Measurements from ENCODE around the gene ABCA4.

- TF ChIP-seq POLR2A (IDR thresholded peaks at IDR 0.05) (no peak), CTCF (IDR thresholded peaks at IDR 0.05) (no peak), POLR2AphosphoS5 (IDR thresholded peaks at IDR 0.05; ENCODE audit: insufficient read depth in 1 of 2, low read depth in 1 of 2) (no peak)
Measured at GRCh38 chr1:94056996-94057395, 64.0 kb downstream of the ABCA4 start.
